ENCODE results near the gene IRF2.

IRF2 gene

GRCh38 chr4:184406958-184407391 lies 67.4 kb downstream of the IRF2 start:
- no peak for DNase-seq

GRCh38 chr4:184404047-184404446 lies 70.3 kb downstream of the IRF2 start:
- DNase-seq: no peak

- no peak for DNase-seq
Observed at GRCh38 chr4:184403384-184403781, 71.0 kb downstream of the IRF2 start.

- no peak for DNase-seq
Observed at GRCh38 chr4:184402740-184403383, 71.5 kb downstream of the IRF2 start.

GRCh38 chr4:184402239-184402638 lies 72.1 kb downstream of the IRF2 start:
- DNase-seq: no peak

DNA sequence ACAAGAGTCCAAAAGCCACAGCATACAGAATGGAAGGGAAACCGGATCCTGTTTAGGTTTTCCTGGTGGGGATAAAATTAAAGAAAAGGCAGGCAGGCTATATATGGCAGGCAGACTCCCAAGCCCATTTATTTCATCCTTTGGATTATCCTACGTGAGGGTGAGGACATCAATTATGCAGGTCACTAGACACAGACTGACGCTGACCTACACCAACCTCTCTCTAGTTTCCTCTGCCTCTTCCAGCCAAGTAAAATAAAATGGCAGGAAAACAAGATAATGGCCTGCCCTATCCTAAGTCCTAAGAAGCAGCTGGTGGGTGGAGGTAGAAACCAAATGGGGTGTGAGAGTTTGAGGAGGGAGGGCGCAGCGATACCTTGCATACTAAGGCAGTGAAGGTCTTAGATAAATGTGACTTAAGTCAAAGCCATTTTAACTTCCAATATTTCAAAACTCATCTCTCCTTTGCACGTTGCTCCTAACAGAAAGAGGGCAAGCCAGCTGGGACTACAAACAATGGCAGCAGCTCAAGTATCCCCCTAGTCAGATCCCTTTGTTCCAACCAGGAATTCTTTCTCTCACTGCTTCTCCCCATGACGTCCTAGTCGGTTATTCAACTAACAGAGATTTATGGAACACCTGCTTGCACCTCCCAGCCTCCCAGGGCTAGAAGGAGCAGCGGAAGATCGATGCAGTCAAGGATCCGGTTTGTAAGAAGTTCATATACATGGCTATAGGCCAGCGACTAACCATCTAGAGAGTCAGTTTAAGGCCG lies 72.8 kb downstream of the IRF2 start:
- no peak for DNase-seq

DNA sequence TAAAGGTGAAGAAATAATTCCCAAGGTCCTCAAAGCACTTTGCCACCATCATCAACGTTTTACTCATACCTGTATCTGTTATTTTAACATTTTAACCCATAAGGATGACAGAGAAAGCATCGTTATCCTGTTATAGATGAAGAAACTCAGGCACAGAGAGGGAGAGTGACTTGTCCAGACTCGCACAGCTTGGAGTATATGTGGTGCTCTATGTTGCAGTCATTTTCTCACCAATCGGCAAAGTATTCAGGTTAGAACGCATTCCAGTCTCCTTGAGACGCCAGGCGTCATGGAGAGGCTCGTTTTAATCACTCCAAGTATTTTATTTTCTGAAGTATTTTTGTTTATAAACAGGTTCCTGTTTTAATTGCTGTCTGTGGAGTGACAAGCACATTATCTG lies 73.5 kb downstream of the IRF2 start:
- DNase-seq: no peak

DNA sequence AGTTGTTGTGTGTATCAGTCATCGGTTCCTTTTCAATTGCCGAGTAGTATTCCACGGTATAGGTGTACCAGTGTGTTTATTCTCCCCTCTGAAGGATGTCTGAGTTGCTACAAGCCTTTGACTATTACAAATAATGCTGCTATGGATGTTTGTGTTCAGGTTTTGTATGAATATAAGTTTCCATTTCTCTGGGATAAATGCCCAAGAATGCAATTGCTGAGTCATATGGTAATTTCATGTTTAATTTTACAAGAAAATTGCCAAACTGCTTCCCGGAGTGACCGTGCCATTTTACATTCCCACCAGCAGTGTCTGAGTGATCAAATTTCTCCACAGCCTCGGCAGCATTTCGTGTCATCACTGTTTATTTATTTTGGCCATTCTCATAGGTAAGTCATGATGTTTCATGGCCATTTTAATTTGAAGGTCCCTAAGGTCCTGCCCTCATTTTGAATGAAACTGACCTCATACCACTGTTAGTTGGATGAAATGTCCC lies 73.9 kb downstream of the IRF2 start:
- no peak for DNase-seq

DNA sequence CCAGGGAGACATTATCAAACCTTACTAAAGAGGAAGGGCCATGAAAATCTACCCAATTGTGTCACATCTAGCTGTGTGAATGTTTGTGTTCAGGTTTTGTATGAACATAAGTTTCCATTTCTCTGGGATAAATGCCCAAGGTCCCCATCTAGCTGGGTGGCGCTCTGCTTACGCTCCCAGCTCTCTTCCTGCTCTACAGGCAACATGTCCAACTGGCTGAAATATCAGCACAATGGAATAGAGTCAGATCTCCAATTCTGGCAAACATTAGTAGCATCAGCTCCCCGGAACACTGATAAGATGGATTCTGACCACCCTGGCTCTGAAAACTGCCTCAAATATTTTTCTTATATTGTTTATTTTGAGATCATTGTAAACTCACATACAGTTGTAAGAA lies 74.8 kb downstream of the IRF2 start:
- no peak for DNase-seq

DNA sequence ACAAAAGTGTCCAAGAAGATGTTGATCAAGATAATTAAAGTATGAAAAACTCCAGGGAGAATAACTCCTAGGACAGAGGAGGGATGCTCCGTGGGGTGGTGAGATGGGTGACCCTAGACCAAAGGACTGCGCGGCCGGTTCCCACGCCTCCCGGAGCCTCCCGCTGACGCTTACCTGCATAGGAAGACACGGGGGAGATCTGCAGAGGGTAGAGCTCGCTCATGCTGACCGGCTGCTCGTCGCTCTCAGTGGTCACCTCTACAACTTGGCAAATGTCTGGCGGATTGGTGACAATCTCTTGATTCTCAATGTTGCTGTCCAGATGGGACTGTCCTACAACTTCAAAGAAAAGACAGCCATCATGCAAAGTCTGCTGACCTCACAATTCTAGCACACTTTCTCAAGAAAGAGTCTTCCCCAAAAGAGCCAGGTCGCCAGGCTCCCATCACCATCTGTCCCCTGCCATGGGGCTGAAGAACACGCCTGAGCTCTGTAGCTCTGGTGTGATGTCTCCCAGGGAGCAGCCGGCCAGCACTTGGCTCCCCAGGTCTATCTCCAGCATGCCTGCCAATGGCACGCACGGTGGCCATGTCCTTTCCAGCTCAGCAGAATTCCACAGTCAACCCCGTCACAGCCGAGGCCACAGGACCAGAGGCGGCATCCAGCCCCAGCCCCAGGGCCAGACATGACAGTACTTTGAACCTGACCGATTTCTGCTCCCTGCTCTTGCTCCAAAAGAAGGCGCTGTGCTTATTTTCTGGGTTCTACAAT lies 75.4 kb downstream of the IRF2 start:
- DNase-seq: no peak

- DNase-seq: no peak
Observed at GRCh38 chr4:184397516-184398163, 76.7 kb downstream of the IRF2 start.

- no peak for DNase-seq
Observed at GRCh38 chr4:184396570-184397515, 77.5 kb downstream of the IRF2 start.

DNA sequence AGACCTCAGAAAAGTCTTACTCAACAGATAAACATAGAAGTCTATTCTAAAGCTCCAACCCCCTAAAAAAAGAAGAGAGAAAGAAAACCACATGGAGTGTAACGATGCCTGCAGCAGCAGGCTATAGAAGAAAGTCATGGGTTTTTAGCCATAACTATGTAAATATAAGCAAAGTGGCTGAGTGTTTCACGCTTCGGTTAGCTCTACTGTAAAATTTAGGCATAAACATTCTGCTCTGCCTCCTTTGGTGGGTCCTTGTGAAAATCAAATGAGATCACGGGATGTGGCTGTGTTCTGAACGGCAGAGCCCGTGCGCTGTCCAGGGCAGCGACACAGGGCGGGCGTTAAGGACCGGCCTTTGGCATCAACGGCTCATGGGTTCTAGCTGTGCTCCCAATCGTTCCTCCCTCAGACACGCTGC lies 78.4 kb downstream of the IRF2 start:
- DNase-seq: no peak

GRCh38 chr4:184395451-184395917 lies 78.9 kb downstream of the IRF2 start:
- DNase-seq: no peak

GRCh38 chr4:184392748-184393559 lies 81.4 kb downstream of the IRF2 start:
- no peak for DNase-seq

DNA sequence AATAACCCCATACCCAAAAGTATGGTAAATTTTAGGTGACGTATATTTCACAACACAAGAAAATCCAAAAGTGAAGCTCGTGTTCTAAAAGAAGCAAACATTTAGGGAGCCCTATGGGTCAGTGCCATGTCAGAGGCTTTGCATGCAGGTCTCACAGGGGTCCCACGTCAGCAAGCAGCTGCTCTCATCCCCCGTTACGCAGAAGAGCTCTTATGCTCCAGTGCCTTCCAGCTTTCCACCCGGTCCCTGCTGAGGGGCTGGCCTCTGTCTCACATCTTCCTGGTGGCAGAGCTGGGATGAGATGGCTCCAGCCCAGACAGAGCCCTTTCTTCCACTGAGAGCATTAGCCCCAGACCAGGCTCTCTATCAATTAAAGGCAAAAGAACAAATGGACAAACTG lies 82.0 kb downstream of the IRF2 start:
- DNase-seq: no peak

GRCh38 chr4:184389978-184390900 lies 84.1 kb downstream of the IRF2 start:
- no peak for DNase-seq

DNA sequence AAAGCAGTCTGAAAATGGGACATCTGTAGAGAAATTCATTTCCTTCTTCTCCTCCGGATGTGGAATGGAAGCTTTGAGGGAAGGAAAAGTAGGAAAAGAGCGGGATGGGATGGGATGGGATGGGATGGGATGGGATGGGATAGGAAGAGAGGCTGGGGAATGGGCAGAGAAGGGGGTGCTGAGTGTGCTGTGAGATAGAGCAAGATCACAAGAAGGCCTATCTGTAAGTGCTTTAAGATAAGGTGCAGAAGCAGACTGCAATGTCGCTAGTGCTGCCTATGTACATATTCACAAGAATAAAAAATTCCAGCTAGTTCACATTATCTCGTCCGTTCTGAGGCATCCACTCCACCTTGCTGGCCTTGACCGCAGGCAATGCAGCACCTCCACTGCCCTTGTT lies 86.2 kb downstream of the IRF2 start:
- no peak for DNase-seq

DNA sequence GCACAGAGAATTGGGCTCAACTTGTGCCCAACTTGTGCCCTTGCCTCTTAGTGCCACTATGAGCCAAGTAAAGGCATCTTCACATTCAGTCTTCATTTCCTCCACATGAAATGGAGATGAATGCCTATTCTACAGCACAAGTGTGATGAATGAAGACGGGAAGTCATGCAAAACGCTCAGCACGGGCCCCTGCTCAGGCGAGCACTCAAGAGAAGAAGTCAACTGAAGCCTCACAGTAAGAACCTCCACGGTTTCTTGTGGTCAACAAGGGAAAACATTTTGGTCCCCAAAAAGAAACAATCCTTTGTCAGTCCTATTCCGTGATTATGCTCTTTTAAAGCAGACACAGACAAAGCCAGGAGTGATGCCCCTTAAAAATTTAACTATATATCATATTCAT lies 87.0 kb downstream of the IRF2 start:
- DNase-seq: no peak

- no peak for DNase-seq
Observed at GRCh38 chr4:184386271-184386781, 88.0 kb downstream of the IRF2 start.

All from activated naive CD4-positive, alpha-beta T cell (primary cell).